HepG2 (cell line): ENCODE measurements around the gene RIMBP2. TPM values are rescaled to one million over a fixed set of nuclear protein-coding genes. Genes with fewer than 3 reads are reported as not detected.

ENCODE experiments used
- ATAC-seq: fragments of 200-7000 bp; cut with Tn5 transposase; 3 replicates; pipeline ENCODE4 v1.9.1; 2020; ENCODE audit warnings: mild to moderate bottlenecking, moderate library complexity
- BruUV-seq: library from RNA; stranded (reverse); fragments of 400-500 nt; replicated peaks from 2 replicates; lab custom pipeline; 2021; lab: Mats Ljungman, UMichigan
- CTCF ChIA-PET: fragments of 300-600 bp; formaldehyde crosslinking; extraction: SDS; loops from one replicate; lab custom pipeline; 2021; ENCODE audit warnings: low total read pairs, inconsistent platforms, low intra/inter-chr PET ratio; lab: Yijun Ruan, JAX
- POLR2A ChIA-PET: fragments of 350-600 bp; sonication (Branson Sonifier 250); formaldehyde crosslinking; loops from one replicate; lab custom pipeline; 2020; ENCODE audit warnings: antibody characterized with exemption, inconsistent platforms; lab: Yijun Ruan, JAX
- DNase-seq: peaks from one replicate; pipeline ENCODE4 v3.0.0-alpha.2; 2015; ENCODE audit warnings: low spot score
- FAIRE-seq: peaks from 3 replicates; lab custom pipeline; 2011; peaks lifted over from hg19 to GRCh38; lab: Jason Lieb, UNC
- H2AFZ ChIP-seq: one replicate; pipeline ENCODE4 v1.6.1; 2011; ENCODE audit warnings: low read length, inconsistent platforms
- H3K27ac ChIP-seq: fragments of 300-600 bp; 3 replicates; pipeline ENCODE4 v1.8.0; 2011; ENCODE audit warnings: mixed run types, mild to moderate bottlenecking, mixed read lengths, low read length, inconsistent platforms; ENCODE audit not compliant: insufficient read depth; ENCODE audit errors: extremely low read length
- H3K27me3 ChIP-seq, 2 experiments: fragments of 200-600 bp in 1 of 2; 2 replicates in 1 of 2; 3 replicates in 1 of 2; pipeline versions ENCODE4 v1.6.0 to v1.8.0; 2011; ENCODE audit warnings: low read length in 2 of 2, mild to moderate bottlenecking in 2 of 2, moderate library complexity in 2 of 2, inconsistent platforms in 1 of 2; ENCODE audit not compliant: insufficient read depth in 2 of 2, control insufficient read depth in 1 of 2
- H3K36me3 ChIP-seq, 2 experiments: fragments of 200-600 bp in 1 of 2; replicated peaks in 1 of 2; 2 replicates in 1 of 2; 3 replicates in 1 of 2; pipeline versions ENCODE4 v1.5.1 to v1.8.0; 2011; ENCODE audit warnings: low read length in 2 of 2, inconsistent platforms in 1 of 2; ENCODE audit not compliant: insufficient read depth in 2 of 2, control insufficient read depth in 1 of 2
- H3K4me1 ChIP-seq: 2 replicates; pipeline ENCODE4 v1.5.1; 2012; ENCODE audit warnings: low read length, inconsistent platforms; ENCODE audit not compliant: insufficient read depth
- H3K4me2 ChIP-seq: 2 replicates; pipeline ENCODE4 v1.6.0; 2011; ENCODE audit warnings: low read depth, low read length, inconsistent platforms
- H3K4me3 ChIP-seq, 3 experiments: fragments of 200-600 bp in 1 of 3; sonication (generic), shearing (Covaris generic) in 1 of 3; replicated peaks in 1 of 3; 2 replicates each; pipeline ENCODE4 v1.5.1; 2011 to 2016; ENCODE audit warnings: low read length in 3 of 3, inconsistent platforms in 2 of 3, low read depth in 2 of 3, mild to moderate bottlenecking in 2 of 3, control low read depth in 1 of 3, mixed read lengths in 1 of 3; ENCODE audit not compliant: insufficient read depth in 1 of 3
- H3K79me2 ChIP-seq: one replicate; pipeline ENCODE4 v1.6.1; 2011; ENCODE audit warnings: low read length, inconsistent platforms; ENCODE audit not compliant: insufficient read depth
- H3K9ac ChIP-seq: 2 replicates; pipeline ENCODE4 v1.6.0; 2011; ENCODE audit warnings: mild to moderate bottlenecking, low read depth, low read length, inconsistent platforms; ENCODE audit not compliant: insufficient read depth
- H3K9me3 ChIP-seq: 2 replicates; pipeline ENCODE4 v1.5.1; 2012; ENCODE audit warnings: mild to moderate bottlenecking, low read length
- H4K20me1 ChIP-seq: 2 replicates; pipeline ENCODE4 v1.6.0; 2011; ENCODE audit warnings: inconsistent platforms, mild to moderate bottlenecking, low read length, moderate library complexity; ENCODE audit not compliant: insufficient read depth
- ARHGAP35 ChIP-seq: sonication (generic); formaldehyde crosslinking; IDR thresholded peaks from 2 replicates; pipeline ENCODE4 v1.9.0; 2022; ENCODE audit warnings: mild to moderate bottlenecking, inconsistent platforms, moderate library complexity, missing genetic modification reagents, borderline replicate concordance
- DMAP1 ChIP-seq: IDR thresholded peaks from 2 replicates; pipeline ENCODE4 v1.6.1; 2016
- E2F2 ChIP-seq: sonication (generic); formaldehyde crosslinking; IDR thresholded peaks from 2 replicates; pipeline ENCODE4 v1.4.0; 2020; ENCODE audit warnings: missing genetic modification reagents, borderline replicate concordance
- ETV5 ChIP-seq: IDR thresholded peaks from 2 replicates; pipeline ENCODE4 v1.6.1; 2018; ENCODE audit warnings: missing biosample characterization, missing genetic modification reagents, inconsistent platforms, borderline replicate concordance
- JDP2 ChIP-seq: sonication (generic); formaldehyde crosslinking; IDR thresholded peaks from 2 replicates; pipeline ENCODE4 v1.8.1; 2022; ENCODE audit warnings: missing genetic modification reagents, borderline replicate concordance
- JUN ChIP-seq: sonication (generic); formaldehyde crosslinking; IDR thresholded peaks from 2 replicates; pipeline ENCODE4 v1.4.0; 2020; ENCODE audit warnings: mild to moderate bottlenecking, missing genetic modification reagents
- KDM6A ChIP-seq: IDR thresholded peaks from 2 replicates; pipeline ENCODE4 v1.6.1; 2016; ENCODE audit warnings: low read depth
- MXI1 ChIP-seq: IDR thresholded peaks from 3 replicates; pipeline ENCODE4 v1.6.1; 2012; ENCODE audit warnings: low read depth, low read length, inconsistent platforms, borderline replicate concordance
- NFE2L1 ChIP-seq: sonication (generic); formaldehyde crosslinking; IDR thresholded peaks from 2 replicates; pipeline ENCODE4 v1.4.0; 2020; ENCODE audit warnings: missing genetic modification reagents, mild to moderate bottlenecking, borderline replicate concordance
- NFRKB ChIP-seq: fragments of 450-650 bp; IDR thresholded peaks from 2 replicates; pipeline ENCODE4 v1.6.1; 2017
- PHB2 ChIP-seq: fragments of 450-650 bp; IDR thresholded peaks from 2 replicates; pipeline ENCODE4 v1.6.1; 2018; ENCODE audit not compliant: partially characterized antibody
- PHF20 ChIP-seq: sonication (generic); formaldehyde crosslinking; IDR thresholded peaks from 2 replicates; pipeline ENCODE4 v1.5.0; 2020; ENCODE audit warnings: mild to moderate bottlenecking, missing genetic modification reagents
- RFX3 ChIP-seq: IDR thresholded peaks from 2 replicates; pipeline ENCODE4 v1.6.1; 2016; ENCODE audit warnings: missing biosample characterization, missing genetic modification reagents
- ZBTB44 ChIP-seq: sonication (generic); formaldehyde crosslinking; IDR thresholded peaks from 2 replicates; pipeline ENCODE4 v1.4.0; 2020; ENCODE audit warnings: missing genetic modification reagents
- ZFP90 ChIP-seq: sonication (generic); formaldehyde crosslinking; IDR thresholded peaks from 2 replicates; pipeline ENCODE4 v1.8.0; 2022; ENCODE audit warnings: missing genetic modification reagents, mild to moderate bottlenecking, inconsistent platforms, borderline replicate concordance
- ZNF414 ChIP-seq: sonication (generic); formaldehyde crosslinking; IDR thresholded peaks from 2 replicates; pipeline ENCODE4 v1.5.0; 2020; ENCODE audit warnings: missing genetic modification reagents
- ZNF484 ChIP-seq: sonication (generic); formaldehyde crosslinking; IDR thresholded peaks from 2 replicates; pipeline ENCODE4 v1.5.1; 2020; ENCODE audit warnings: mild to moderate bottlenecking, low read depth, missing genetic modification reagents, borderline replicate concordance
- ZNF781 ChIP-seq: sonication (generic); formaldehyde crosslinking; IDR thresholded peaks from 2 replicates; pipeline ENCODE4 v1.5.1; 2020; ENCODE audit warnings: borderline replicate concordance, mild to moderate bottlenecking, missing genetic modification reagents; ENCODE audit errors: not compliant biosample characterization
- WGBS: methylation state at CpG from one replicate; pipeline ENCODE4 v1.1.6; 2017; ENCODE audit warnings: low lambda C conversion rate; 5-methylcytosine and 5-hydroxymethylcytosine counted together
- in situ Hi-C: cut with HindIII; loops from 2 replicates; pipeline ENCODE4 v1.10.0; 2017; ENCODE audit warnings: low pct_unique_long_range_greater_than_20kb; ENCODE audit not compliant: extremely low pct_ligation_motif_present
- intact Hi-C: fragments of 100-400 bp; cut with micrococcal nuclease; formaldehyde crosslinking; loops from one replicate; pipeline ENCODE4 v1.10.0; 2022; ENCODE audit not compliant: unreplicated experiment
- polyA plus RNA-seq, 8 experiments: library from polyadenylated mRNA; depleted of rRNA in 3 of 8; stranded (reverse) in 7 of 8; unstranded in 1 of 8; fragments of >200 nt; fragmentation: Illumina TruSeq in 4 of 8; extraction: Trizol in 4 of 8; gene quantifications; 2 replicates each; pipeline versions ENCODE4 v1.2.1 to v1.2.3, GENCODE V29; 2011 to 2016; ENCODE audit warnings: low read depth in 4 of 8, missing spikeins in 1 of 8, mixed read lengths in 1 of 8; ENCODE audit not compliant: insufficient read depth in 1 of 8
- total RNA-seq, 5 experiments: library from RNA; depleted of rRNA; stranded (reverse); fragments of >200 nt; fragmentation: Illumina TruSeq; extraction: Trizol; gene quantifications; 2 replicates each; pipeline ENCODE4 v1.2.3, GENCODE V29; 2016; ENCODE audit warnings: low read depth in 1 of 5

RIMBP2 gene
- total and polyA plus RNA-seq, 2 of the 13 experiments (the other 11 are each of a cell fraction or from before 2014, with no cell fraction given): 0.03 TPM; not detected in 1

- POLR2A ChIA-PET: no interaction called here
Observed at GRCh38 chr12:130573766-130574165, 142.3 kb downstream of the RIMBP2 start.

GRCh38 chr12:130573235-130573634 is 142.9 kb downstream of the RIMBP2 start:
- no TSS peak for BruUV-seq
- 31% methylated on average over 14 of the region's 14 CpGs for WGBS
- Histone ChIP-seq H3K79me2 (no peaks in the 10 kb centered on the region), H3K9ac (no peak overlapping the region), H3K27me3 (peaks cover 6 to 33% of the 10 kb centered on the region in 2 experiments; a peak in 4 of 5 replicates), H4K20me1 (no peaks in the 10 kb centered on the region), H3K4me1 (no peaks in the 10 kb centered on the region), H2AFZ (no peak overlapping the region), H3K4me3 (no peak overlapping the region), H3K36me3 (no peaks in the 10 kb centered on the region), H3K27ac (no peak overlapping the region), H3K9me3 (no peaks in the 10 kb centered on the region), H3K4me2 (no peak overlapping the region)
- in situ Hi-C loops: no loop called here
- no peak for FAIRE-seq
- no peak for DNase-seq
- ChIA-PET POLR2A (no interaction called here), CTCF (no interaction called here)
- ATAC-seq: no peak
- intact Hi-C loops: no loop called here
- TF ChIP-seq PHF20 (CRISPR knock-in tag): no peak
- no peak for TF ChIP-seq ETV5 (CRISPR knock-in tag)
- TF ChIP-seq E2F2 (CRISPR knock-in tag): no peak
- TF ChIP-seq ARHGAP35 (CRISPR knock-in tag): no peak
- no peak for TF ChIP-seq ZFP90 (CRISPR knock-in tag)
- TF ChIP-seq PHB2: no peak
- TF ChIP-seq MXI1: no peak
- TF ChIP-seq ZBTB44 (CRISPR knock-in tag): no peak
- TF ChIP-seq ZNF414: no peak
- TF ChIP-seq KDM6A: no peak
- no peak for TF ChIP-seq DMAP1 (CRISPR knock-in tag)
- TF ChIP-seq NFE2L1: no peak
- no peak for TF ChIP-seq JDP2 (CRISPR knock-in tag)
- TF ChIP-seq ZNF484 (CRISPR knock-in tag): no peak
- TF ChIP-seq ZNF781 (CRISPR knock-in tag): no peak
- TF ChIP-seq NFRKB: no peak
- TF ChIP-seq RFX3 (CRISPR knock-in tag): no peak

More at GRCh38 chr12:130573766-130574165, 142.3 kb downstream of the RIMBP2 start:
- in situ Hi-C loops (no loop called here), intact Hi-C loops (no loop called here)
- Histone ChIP-seq H2AFZ (no peak overlapping the region), H4K20me1 (no peaks in the 10 kb centered on the region), H3K4me1 (no peaks in the 10 kb centered on the region), H3K36me3 (no peaks in the 10 kb centered on the region), H3K27ac (no peak overlapping the region), H3K9ac (no peak overlapping the region), H3K9me3 (no peaks in the 10 kb centered on the region), H3K4me2 (no peak overlapping the region), H3K27me3 (peaks cover 6 to 37% of the 10 kb centered on the region in 2 experiments; a peak in 4 of 5 replicates), H3K4me3 (no peak overlapping the region), H3K79me2 (no peaks in the 10 kb centered on the region)
- no peak for TF ChIP-seq JUN (CRISPR knock-in tag)
- DNase-seq: no peak
- CTCF ChIA-PET: no interaction called here
- WGBS: 9% methylated on average over 7 of the region's 7 CpGs
- no TSS peak for BruUV-seq
- no peak for ATAC-seq
- no peak for FAIRE-seq
